Endothelial cell of umbilical vein (primary cell): ENCODE data around the gene RAB4B. TPM values are rescaled to one million over a fixed set of nuclear protein-coding genes. Genes with fewer than 3 reads are reported as not detected.

Source experiments
- BruUV-seq: library from RNA; stranded (reverse); fragments of 400-500 nt; replicated peaks from 2 replicates; lab custom pipeline; 2021; lab: Mats Ljungman, UMichigan
- CTCF ChIA-PET: fragments of 300-600, 350-600 bp; sonication (Branson Sonifier 250); formaldehyde crosslinking; loops from one replicate; lab custom pipeline; 2021; ENCODE audit warnings: antibody characterized with exemption, inconsistent platforms; lab: Charles Lee
- POLR2A ChIA-PET: fragments of 300-600, 350-600 bp; sonication (Branson Sonifier 250); formaldehyde crosslinking; loops from one replicate; lab custom pipeline; 2021; ENCODE audit warnings: antibody characterized with exemption, inconsistent platforms; lab: Charles Lee
- DNase-seq: peaks from one replicate; pipeline ENCODE4 v3.0.0-alpha.2; 2011; ENCODE audit warnings: low read depth, low spot score
- FAIRE-seq: peaks from 2 replicates; lab custom pipeline; 2011; peaks lifted over from hg19 to GRCh38; lab: Jason Lieb, UNC
- H2AFZ ChIP-seq: 2 replicates; pipeline ENCODE4 v1.6.0; 2012; ENCODE audit warnings: low read depth, low read length, control low read depth, inconsistent platforms
- H3K27ac ChIP-seq: 2 replicates; pipeline ENCODE4 v1.5.1; 2011; ENCODE audit warnings: low read depth, mild to moderate bottlenecking, control low read depth, low read length, moderate library complexity; ENCODE audit not compliant: insufficient read depth
- H3K27me3 ChIP-seq, 2 experiments: 2 replicates each; pipeline versions ENCODE4 v1.6.0 to v1.6.1; 2011; ENCODE audit warnings: low read length in 2 of 2, mixed read lengths in 1 of 2; ENCODE audit not compliant: control insufficient read depth in 2 of 2, insufficient read depth in 2 of 2
- H3K36me3 ChIP-seq, 2 experiments: 2 replicates in 1 of 2; 3 replicates in 1 of 2; pipeline ENCODE4 v1.5.1; 2011; ENCODE audit warnings: low read length in 2 of 2, mild to moderate bottlenecking in 1 of 2, moderate library complexity in 1 of 2; ENCODE audit not compliant: control insufficient read depth in 2 of 2, insufficient read depth in 2 of 2; ENCODE audit errors: extremely low read depth in 1 of 2
- H3K4me1 ChIP-seq: 3 replicates; pipeline ENCODE4 v1.5.1; 2011; ENCODE audit warnings: mild to moderate bottlenecking, low read length; ENCODE audit not compliant: control insufficient read depth, insufficient read depth; ENCODE audit errors: extremely low read depth
- H3K4me2 ChIP-seq: 2 replicates; pipeline ENCODE4 v1.6.1; 2011; ENCODE audit warnings: low read length, control low read depth, mixed read lengths; ENCODE audit not compliant: insufficient read depth
- H3K4me3 ChIP-seq, 3 experiments: fragments of 200-600 bp in 1 of 3; sonication (generic), shearing (Covaris generic) in 1 of 3; replicated peaks in 1 of 3; 2 replicates each; pipeline ENCODE4 v1.5.1; 2011 to 2016; ENCODE audit warnings: control low read depth in 3 of 3, low read length in 3 of 3, mild to moderate bottlenecking in 2 of 3, inconsistent platforms in 1 of 3, low read depth in 1 of 3, moderate library complexity in 1 of 3; ENCODE audit not compliant: insufficient read depth in 1 of 3
- H3K79me2 ChIP-seq: 2 replicates; pipeline ENCODE4 v1.6.0; 2012; ENCODE audit warnings: low read length, inconsistent platforms; ENCODE audit not compliant: control insufficient read depth, insufficient read depth
- H3K9ac ChIP-seq: replicated peaks from 2 replicates; pipeline ENCODE3; 2011; ENCODE audit warnings: low read length, control low read depth; ENCODE audit not compliant: insufficient read depth; ENCODE audit errors: extremely low read depth
- H3K9me1 ChIP-seq: replicated peaks from 3 replicates; pipeline ENCODE4 v1.6.0; 2011; ENCODE audit warnings: mild to moderate bottlenecking, low read length; ENCODE audit not compliant: control insufficient read depth, insufficient read depth; ENCODE audit errors: extremely low read depth
- H3K9me3 ChIP-seq: replicated peaks from 2 replicates; pipeline ENCODE4 v1.5.1; 2012; ENCODE audit warnings: low read length, inconsistent platforms; ENCODE audit not compliant: control insufficient read depth, insufficient read depth
- H4K20me1 ChIP-seq: replicated peaks from 2 replicates; pipeline ENCODE3; 2011; ENCODE audit warnings: mild to moderate bottlenecking, low read length; ENCODE audit not compliant: control insufficient read depth, insufficient read depth; ENCODE audit errors: extremely low read depth
- CTCF ChIP-seq, 2 donors: IDR thresholded peaks; 1 replicate in 1 of 2; 2 replicates in 1 of 2; pipeline ENCODE4 v1.5.1; 2011; ENCODE audit warnings: low read length in 2 of 2, mild to moderate bottlenecking in 2 of 2, moderate library complexity in 2 of 2, control low read depth in 1 of 2, inconsistent platforms in 1 of 2, low read depth in 1 of 2; ENCODE audit not compliant: insufficient read depth in 1 of 2; ENCODE audit errors: extremely low read depth in 1 of 2
- EZH2 ChIP-seq: IDR thresholded peaks from 2 replicates; pipeline ENCODE4 v1.6.1; 2012; ENCODE audit warnings: borderline replicate concordance, low read depth, mild to moderate bottlenecking, moderate library complexity, low read length, inconsistent platforms; ENCODE audit not compliant: severe bottlenecking
- FOS ChIP-seq: IDR thresholded peaks from 2 replicates; pipeline ENCODE4 v1.6.1; 2011; ENCODE audit warnings: mild to moderate bottlenecking, low read length, moderate library complexity, borderline replicate concordance; ENCODE audit not compliant: insufficient read depth
- GATA2 ChIP-seq: IDR thresholded peaks from 2 replicates; pipeline ENCODE4 v1.7.0; 2011; ENCODE audit warnings: low read depth, mild to moderate bottlenecking, moderate library complexity, mixed read lengths, low read length; ENCODE audit not compliant: insufficient read length, insufficient read depth
- JUN ChIP-seq: IDR thresholded peaks from 2 replicates; pipeline ENCODE4 v1.6.1; 2011; ENCODE audit warnings: borderline replicate concordance, low read depth; ENCODE audit not compliant: insufficient read length, insufficient read depth
- MAX ChIP-seq: IDR thresholded peaks from 2 replicates; pipeline ENCODE4 v1.6.1; 2011; ENCODE audit not compliant: insufficient read depth, insufficient read length
- MYC ChIP-seq: IDR thresholded peaks from one replicate; pipeline ENCODE4 v1.6.1; 2011; ENCODE audit warnings: mild to moderate bottlenecking, low read depth, low read length
- POLR2A ChIP-seq: IDR thresholded peaks from 2 replicates; pipeline ENCODE4 v1.6.1; 2012; ENCODE audit warnings: low read depth, mild to moderate bottlenecking, control low read depth, low read length
- POLR2AphosphoS5 ChIP-seq: IDR thresholded peaks from 2 replicates; pipeline ENCODE4 v1.6.1; 2012; ENCODE audit warnings: low read depth, mild to moderate bottlenecking, control low read depth, low read length, moderate library complexity; ENCODE audit not compliant: insufficient read depth
- dilution Hi-C: fragments of 300-500 bp; cut with MboI; formaldehyde crosslinking; loops from one replicate; pipeline ENCODE4 v1.15.0; 2019; ENCODE audit warnings: low sequenced_read_pairs; ENCODE audit not compliant: extremely low pct_ligation_motif_present
- intact Hi-C: fragments of 100-400 bp; cut with micrococcal nuclease; formaldehyde crosslinking; loops from one replicate; pipeline ENCODE4 v1.10.0; 2022
- polyA plus RNA-seq, 4 experiments: library from polyadenylated mRNA; depleted of rRNA in 3 of 4; stranded (reverse) in 3 of 4; unstranded in 1 of 4; fragments of >200 nt; gene quantifications; 2 replicates each; pipeline versions ENCODE4 v1.2.1 to v1.2.3, GENCODE V29; 2011 to 2012; ENCODE audit warnings: missing spikeins in 1 of 4
- total RNA-seq: library from RNA; stranded (reverse); gene quantifications from 2 replicates; pipeline ENCODE4 v1.2.3, GENCODE V29; 2021

RAB4B gene
- total and polyA plus RNA-seq, 2 donors (not counting 3 experiments of a cell fraction or from before 2014, with no cell fraction given), result 33.6 to 61.0 TPM

GRCh38 chr19:40752257-40752781, 25.7 kb upstream of the RAB4B start:
- no peak for FAIRE-seq

More at GRCh38 chr19:40752257-40752781, 25.7 kb upstream of the RAB4B start:
- Histone ChIP-seq H3K27me3 (no peaks in the 10 kb centered on the region), H3K9me1 (no peaks in the 10 kb centered on the region), H3K27ac (peak overlapping the region; percentile 94), H3K4me1 (peaks cover 31% of the 10 kb centered on the region), H3K4me2 (peak overlapping the region; percentile 37), H3K36me3 (peaks cover 6 to 14% of the 10 kb centered on the region in 2 experiments), H4K20me1 (no peaks in the 10 kb centered on the region), H3K9me3 (no peaks in the 10 kb centered on the region), H3K4me3 (peak overlapping the region in 2 of 3 experiments; percentile 65 to 86), H2AFZ (no peak overlapping the region), H3K9ac (peak overlapping the region; percentile 98), H3K79me2 (peaks cover 60% of the 10 kb centered on the region)
- intact Hi-C loops, result no loop called here
- no peak for TF ChIP-seq MAX
- TF ChIP-seq EZH2, result no peak
- TF ChIP-seq GATA2, result no peak
- no peak for TF ChIP-seq JUN
- no peak for TF ChIP-seq CTCF (IDR thresholded peaks at IDR 0.05; ENCODE audit: extremely low read depth in 1 of 2, insufficient read depth in 1 of 2, low read depth in 1 of 2, low read length in 2 of 2)
- TF ChIP-seq MYC, result no peak
- TF ChIP-seq POLR2AphosphoS5, result no peak
- TF ChIP-seq POLR2A, result no peak
- TF ChIP-seq FOS, result no peak
- dilution Hi-C loops, result no loop called here
- ChIA-PET CTCF (interaction anchor here (1.2 to 2.7 kb wide), 2 partner anchors 46 to 54 kb away, joined by 4 to 8 read pairs; partner anchors contain the start of gene EGLN2), POLR2A (interaction anchor here (0.6 to 2.4 kb wide), 4 partner anchors 26 to 287 kb away, joined by 3 to 17 read pairs (median 6); partner anchors contain the start of gene RAB4B)
- no TSS peak for BruUV-seq
- DNase-seq, result no peak
